ENCODE results near the gene CACYBP. TPM values are rescaled to one million over a fixed set of nuclear protein-coding genes. Genes with fewer than 3 reads are reported as not detected.

The CACYBP gene
- total RNA-seq, 4 donors from 2014 or later: 53.2 to 149 (median 89.1) TPM

- ATAC-seq (ENCODE audit: low FRiP score) (no peak), DNase-seq (ENCODE audit: low spot score) (no peak)
- TF ChIP-seq CTCF (IDR thresholded peaks at IDR 0.05): no peak
Observed at GRCh38 chr1:174996476-174996875, 3.3 kb upstream of the CACYBP start.

GRCh38 chr1:174997041-174997440 lies 2.7 kb upstream of the CACYBP start:
- no peak for ATAC-seq (ENCODE audit: low FRiP score)
- no peak for TF ChIP-seq CTCF (IDR thresholded peaks at IDR 0.05)
- DNase-seq (ENCODE audit: low spot score): no peak

- peak in 1 of 3 donors; percentile 53 for TF ChIP-seq CTCF (IDR thresholded peaks at IDR 0.05)
- DNase-seq (ENCODE audit: low spot score) (no peak), ATAC-seq (ENCODE audit: low FRiP score) (no peak)
Observed at GRCh38 chr1:174998569-174999215, 1.1 kb upstream of the CACYBP start.

GRCh38 chr1:174999216-174999935 lies 371 bp upstream of the CACYBP start:
- TF ChIP-seq CTCF (IDR thresholded peaks at IDR 0.05): no peak
- ATAC-seq (ENCODE audit: low FRiP score) (peak; percentile 95), DNase-seq (ENCODE audit: low spot score) (peak; percentile 94)

- DNase-seq (ENCODE audit: low spot score) (no peak), ATAC-seq (ENCODE audit: low FRiP score) (no peak)
- TF ChIP-seq CTCF (IDR thresholded peaks at IDR 0.05): no peak
Observed at GRCh38 chr1:175000697-175001187, 995 bp downstream of the CACYBP start.

GRCh38 chr1:175002910-175003517 lies 3.3 kb downstream of the CACYBP start:
- ATAC-seq (ENCODE audit: low FRiP score) (no peak), DNase-seq (ENCODE audit: low spot score) (no peak)
- TF ChIP-seq CTCF (IDR thresholded peaks at IDR 0.05): no peak
